Measurements from ENCODE around the gene SGIP1.
A peak's percentile ranks its signal among the peaks of the same experiment; 100 is the strongest.

The SGIP1 gene

GRCh38 chr1:66752671-66753371 lies 218.9 kb downstream of the SGIP1 start:
- TF ChIP-seq CTCF (IDR thresholded peaks at IDR 0.05; ENCODE audit: low read depth, low read length): no peak
- peak overlapping the region; percentile 33; the same call in 1 of the 2 replicates for H3K4me3 ChIP-seq (ENCODE audit: low read depth, low read length)

GRCh38 chr1:66757722-66758240 lies 223.8 kb downstream of the SGIP1 start:
- no peak for TF ChIP-seq CTCF (IDR thresholded peaks at IDR 0.05; ENCODE audit: low read depth, low read length)
- no peak overlapping the region for H3K4me3 ChIP-seq (ENCODE audit: low read depth, low read length)

DNA sequence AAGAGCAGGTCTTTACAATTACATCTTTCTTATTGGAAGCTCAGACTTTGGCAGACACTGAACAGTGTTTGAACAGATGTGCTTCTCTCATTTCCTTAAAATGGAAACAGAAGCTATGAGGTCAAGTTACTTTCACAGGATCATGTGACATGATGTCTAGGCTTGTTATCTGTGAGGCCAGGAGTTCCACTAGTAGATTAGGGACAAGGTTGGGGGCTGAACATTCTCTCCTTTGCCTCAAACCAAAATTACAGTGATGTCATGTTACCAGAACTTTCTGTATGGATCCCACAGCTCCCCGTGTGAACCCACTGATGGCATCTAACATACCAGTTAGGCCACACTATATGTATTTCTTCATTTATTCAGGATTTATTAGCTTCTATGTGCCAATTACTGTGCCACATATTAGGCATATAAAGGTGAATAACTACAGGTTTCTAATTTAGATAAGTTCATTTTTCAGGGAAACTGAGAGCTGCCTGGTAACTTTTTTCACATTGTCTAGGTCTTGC lies 224.3 kb downstream of the SGIP1 start:
- no peak for TF ChIP-seq CTCF (IDR thresholded peaks at IDR 0.05; ENCODE audit: low read depth, low read length)
- H3K4me3 ChIP-seq (ENCODE audit: low read depth, low read length): no peak overlapping the region

DNA sequence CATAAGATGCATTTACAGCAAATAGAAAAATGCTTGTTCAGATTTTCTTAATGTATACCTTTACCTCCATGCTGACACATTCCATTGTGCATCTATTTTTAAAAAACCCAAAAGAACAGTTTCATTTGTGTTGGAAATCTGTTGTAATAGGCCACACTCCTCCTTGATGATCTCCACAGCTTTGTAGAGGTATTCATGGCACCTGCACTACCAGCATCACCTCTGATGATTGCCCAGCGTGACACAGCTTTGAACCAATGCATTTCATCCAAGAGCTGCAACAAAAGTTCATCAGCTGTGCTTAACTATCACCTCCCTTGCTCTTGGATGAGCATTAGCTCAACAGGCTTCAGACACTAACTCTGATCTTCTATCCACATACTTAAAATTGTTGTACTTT lies 226.6 kb downstream of the SGIP1 start:
- no peak overlapping the region for H3K4me3 ChIP-seq (ENCODE audit: low read depth, low read length)

GRCh38 chr1:66761221-66761620 lies 227.3 kb downstream of the SGIP1 start:
- no peak overlapping the region for H3K4me3 ChIP-seq (ENCODE audit: low read depth, low read length)
- no peak for TF ChIP-seq CTCF (IDR thresholded peaks at IDR 0.05; ENCODE audit: low read depth, low read length)

More for the DNA sequence above, 226.6 kb downstream of the SGIP1 start:
- TF ChIP-seq CTCF (IDR thresholded peaks at IDR 0.05; ENCODE audit: low read depth, low read length): no peak

- H3K4me3 ChIP-seq (ENCODE audit: low read depth, low read length): no peak overlapping the region
- peak; percentile 41; the same call in 1 of the 2 replicates for TF ChIP-seq CTCF (IDR thresholded peaks at IDR 0.05; ENCODE audit: low read depth, low read length)
Observed at GRCh38 chr1:66764994-66765578, 231.1 kb downstream of the SGIP1 start.

DNA sequence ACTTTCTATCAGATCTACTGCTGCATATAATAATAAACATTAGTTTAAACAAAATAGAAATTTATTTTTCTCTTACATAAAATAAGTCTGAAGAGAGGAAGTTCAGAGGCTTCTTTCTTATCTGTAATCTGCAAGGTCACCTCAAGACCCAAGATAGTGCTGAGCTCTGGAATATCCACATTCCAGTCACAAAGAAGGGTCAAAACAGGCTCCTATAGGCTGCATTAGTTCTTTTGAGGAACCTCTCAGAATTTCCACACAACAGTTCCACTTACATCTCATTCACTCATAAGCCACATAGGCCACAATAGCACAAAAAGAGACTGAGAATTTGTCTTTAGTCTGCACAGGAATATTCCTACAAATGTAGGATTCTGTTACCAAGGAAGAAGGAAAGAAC lies 233.7 kb downstream of the SGIP1 start:
- no peak for TF ChIP-seq CTCF (IDR thresholded peaks at IDR 0.05; ENCODE audit: low read depth, low read length)
- no peak overlapping the region for H3K4me3 ChIP-seq (ENCODE audit: low read depth, low read length)

All from WI38 (cell line).